NCI-H2107 (cell line): ENCODE measurements around the gene NPAS3.

Experiments
- DNase-seq: peaks from one replicate; lab custom pipeline; 2025; lab: John Stamatoyannopoulos, UW

Gene NPAS3

DNA sequence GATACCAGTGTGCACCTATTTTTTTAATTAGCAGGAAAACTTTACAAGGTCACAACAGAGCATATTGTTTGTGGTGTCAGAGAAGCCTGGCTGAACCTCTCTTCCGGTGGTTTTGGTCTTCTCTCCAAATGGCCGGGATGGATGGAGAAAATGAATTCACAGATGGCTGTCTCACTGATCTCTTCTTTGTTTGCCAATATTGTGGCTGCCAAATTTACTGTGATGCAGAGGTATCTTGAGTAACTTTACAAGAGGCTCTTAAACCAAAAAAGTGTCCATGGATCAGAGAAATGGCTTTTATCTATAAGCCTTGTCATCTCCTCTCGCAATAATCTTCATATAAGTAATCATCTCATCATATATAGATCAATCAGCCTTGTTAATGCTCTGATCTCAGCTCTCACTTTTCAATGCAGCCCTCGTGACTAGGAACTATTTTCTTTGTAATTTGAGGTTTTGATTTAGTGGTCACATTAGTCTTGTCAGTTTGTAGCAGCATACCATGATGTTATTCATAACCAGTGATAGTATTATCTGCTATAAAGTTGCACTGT is 704.1 kb downstream of the NPAS3 start:
- no peak for DNase-seq

DNA sequence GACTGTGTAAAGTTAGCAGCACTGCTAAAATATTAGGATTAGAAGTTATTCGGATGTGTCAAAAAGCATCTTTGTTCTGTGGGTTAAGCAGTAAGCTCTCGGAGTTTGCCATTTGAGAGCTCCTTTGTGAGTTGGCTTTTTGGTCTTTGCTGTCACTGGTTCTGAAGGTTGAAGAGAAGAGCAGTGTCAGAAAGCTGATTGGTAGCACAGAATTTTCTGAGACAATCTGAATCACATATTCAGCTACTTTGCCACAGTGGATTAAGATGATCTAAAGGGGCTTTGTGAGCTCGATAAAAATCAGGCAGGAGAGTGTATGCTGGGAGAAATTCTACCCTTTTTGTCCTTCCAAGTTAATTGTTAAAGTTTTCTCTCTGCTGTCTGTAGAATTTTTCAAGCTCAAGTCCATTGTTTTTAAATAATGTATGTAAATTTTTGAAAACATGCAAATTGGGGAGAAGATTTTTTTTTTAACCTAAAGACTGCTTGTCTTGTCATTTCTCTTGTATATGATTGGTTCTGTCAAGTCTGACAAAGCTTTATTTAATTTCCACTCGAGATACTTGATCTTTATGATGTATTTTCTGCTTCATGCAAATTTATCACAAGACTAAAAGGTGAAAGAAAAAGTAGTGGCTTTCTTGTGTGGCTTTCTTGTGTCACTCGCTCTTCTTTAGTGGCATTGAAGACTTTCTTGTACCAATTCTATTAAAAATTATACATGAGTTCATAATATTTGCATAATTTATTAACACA is 704.9 kb downstream of the NPAS3 start:
- no peak for DNase-seq

DNA sequence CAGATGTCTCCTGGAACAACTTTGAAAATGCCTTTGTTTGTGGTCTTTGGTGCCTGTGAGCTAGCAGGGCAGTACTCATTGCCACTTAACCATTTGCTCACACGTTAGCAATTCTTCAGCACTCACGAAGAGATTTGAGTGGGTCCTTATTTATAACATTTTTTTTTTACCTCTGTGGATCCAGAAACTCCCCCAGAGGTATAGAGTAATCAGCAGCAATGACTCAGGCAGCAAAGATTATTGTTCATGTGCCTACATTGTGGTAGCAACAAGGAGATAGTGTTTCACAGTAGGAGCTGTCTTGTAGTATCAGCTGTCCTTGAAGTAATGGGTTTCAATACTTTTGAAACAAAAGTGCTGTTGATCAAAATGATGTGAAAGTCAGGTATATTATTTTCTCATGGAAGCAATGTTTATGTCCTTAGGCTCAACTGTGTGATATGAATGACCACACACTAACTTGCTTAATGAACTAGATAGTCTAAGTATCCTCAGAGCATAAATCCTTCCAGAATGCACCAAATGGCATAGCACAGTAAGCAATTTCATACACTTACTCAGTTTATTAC is 708.1 kb downstream of the NPAS3 start:
- no peak for DNase-seq

DNA sequence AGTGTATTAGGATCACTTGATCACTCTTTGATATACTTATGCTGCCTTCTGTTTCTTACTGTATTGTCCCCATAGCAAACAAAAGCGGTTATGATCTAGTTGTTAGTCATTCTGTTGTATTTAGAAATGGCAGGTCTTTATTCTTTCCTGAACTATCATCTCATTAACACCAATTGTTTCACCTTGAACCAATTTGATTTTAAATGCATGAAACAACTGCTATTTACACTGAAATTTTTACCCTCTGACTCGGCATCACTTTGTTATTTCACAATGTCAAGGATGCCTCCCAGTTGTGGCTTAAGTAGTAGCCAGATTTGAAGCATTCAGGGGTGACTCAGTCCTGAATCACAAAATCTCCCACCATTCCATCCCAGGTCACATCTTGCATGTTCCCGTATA is 708.7 kb downstream of the NPAS3 start:
- no peak for DNase-seq

- DNase-seq: no peak
These were observed 711.8 kb downstream of the NPAS3 start for GRCh38 chr14:33650430-33650829.

DNA sequence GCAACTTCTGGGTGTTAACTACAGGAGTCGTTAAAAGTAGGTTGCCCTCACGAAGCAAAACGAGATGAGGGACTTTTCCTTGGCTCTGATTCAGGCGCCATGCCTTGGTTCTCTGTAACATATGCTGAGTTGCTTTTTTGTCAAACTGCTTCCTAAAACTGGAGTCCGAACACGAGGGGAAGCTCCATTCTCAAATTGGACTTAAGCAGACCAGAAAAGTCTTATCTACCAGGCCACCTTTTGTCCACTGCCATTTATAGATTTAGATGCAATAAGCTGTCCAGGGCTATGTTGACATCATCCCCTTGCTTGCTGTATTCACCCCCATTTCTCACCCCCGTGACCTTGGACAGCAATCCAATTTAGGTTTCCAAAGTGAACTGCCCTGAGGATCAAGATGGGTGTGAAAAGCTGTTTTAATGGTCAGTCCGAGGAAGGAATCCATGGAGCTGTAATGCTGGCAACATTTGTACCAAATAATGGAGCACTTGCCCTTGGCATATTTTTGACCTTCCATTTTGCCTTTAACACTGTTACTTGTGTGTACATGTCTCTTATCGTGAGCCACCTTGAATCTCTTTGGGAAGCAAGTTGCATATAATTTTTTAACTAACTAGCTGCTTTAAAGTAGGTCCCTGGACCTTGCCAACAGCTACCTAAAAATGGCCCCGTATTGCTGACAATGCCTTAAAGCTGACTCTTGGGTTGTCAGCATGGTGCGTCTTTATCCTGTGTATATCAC is 714.1 kb downstream of the NPAS3 start:
- no peak for DNase-seq

DNA sequence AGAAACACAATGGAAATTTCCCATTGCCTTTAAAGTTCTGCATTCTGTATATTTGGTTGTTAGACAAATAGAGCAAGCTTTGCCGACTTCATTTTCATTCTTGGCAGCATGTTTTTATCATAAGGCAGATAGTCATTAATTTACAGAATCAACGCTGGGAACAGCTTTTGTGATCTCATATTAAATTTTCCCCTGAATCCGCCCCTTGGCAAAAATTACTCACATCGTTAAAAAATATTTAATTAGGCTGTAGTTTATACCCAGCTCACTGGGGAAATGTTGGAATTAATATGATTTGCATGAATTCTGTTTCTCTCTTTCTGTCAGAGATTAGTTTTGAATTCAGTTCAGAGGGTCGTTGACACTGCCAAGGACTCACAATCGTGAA is 714.6 kb downstream of the NPAS3 start:
- no peak for DNase-seq

GRCh38 chr14:33655421-33655820 is 716.7 kb downstream of the NPAS3 start:
- DNase-seq: no peak

GRCh38 chr14:33657476-33657875 is 718.8 kb downstream of the NPAS3 start:
- no peak for DNase-seq

DNA sequence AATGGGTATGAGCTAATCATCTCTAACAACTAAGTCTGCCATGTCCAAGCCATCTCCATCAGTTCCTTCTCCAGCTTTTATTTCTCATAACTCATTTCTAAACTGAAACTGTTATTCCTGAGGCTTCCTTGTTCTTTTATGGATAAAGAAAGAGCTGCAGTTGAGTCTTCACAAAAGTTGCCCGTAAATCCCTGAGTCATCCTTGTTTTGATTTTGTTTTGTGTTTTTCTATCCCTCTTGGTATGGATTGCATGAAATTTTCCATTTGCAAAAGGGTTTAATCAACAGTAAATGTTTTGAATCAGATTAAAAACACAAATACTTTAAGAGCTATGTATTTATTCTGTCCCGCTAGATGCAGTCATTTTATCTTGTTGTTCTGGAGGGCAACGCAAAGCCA is 721.6 kb downstream of the NPAS3 start:
- no peak for DNase-seq

DNA sequence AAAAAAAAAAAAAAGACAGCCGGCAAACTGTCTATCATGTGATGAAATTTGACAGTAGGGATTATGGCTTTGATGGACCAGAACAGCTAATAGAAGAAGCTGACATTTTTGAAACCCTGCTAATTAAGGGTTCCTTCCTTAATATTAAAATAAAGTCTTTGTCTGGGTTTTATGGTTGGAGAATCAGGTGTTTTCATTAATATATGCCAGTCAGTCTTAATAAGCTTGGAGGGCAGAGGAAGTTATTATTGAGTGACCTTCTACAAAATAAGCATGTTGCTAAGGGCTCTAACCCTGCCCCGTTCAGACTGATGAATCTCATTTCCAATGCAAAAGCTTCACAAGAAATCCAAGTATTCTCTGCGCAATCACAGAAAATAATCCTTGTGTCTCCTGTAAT is 722.4 kb downstream of the NPAS3 start:
- DNase-seq: no peak

GRCh38 chr14:33668066-33668465 is 729.4 kb downstream of the NPAS3 start:
- DNase-seq: no peak

GRCh38 chr14:33669111-33669510 is 730.4 kb downstream of the NPAS3 start:
- DNase-seq: no peak

- DNase-seq: no peak
These were observed 731.6 kb downstream of the NPAS3 start for GRCh38 chr14:33670235-33670634.

GRCh38 chr14:33671556-33671955 is 732.9 kb downstream of the NPAS3 start:
- no peak for DNase-seq

GRCh38 chr14:33674927-33675326 is 736.2 kb downstream of the NPAS3 start:
- no peak for DNase-seq

- no peak for DNase-seq
These were observed 736.9 kb downstream of the NPAS3 start for GRCh38 chr14:33675415-33676130.

DNA sequence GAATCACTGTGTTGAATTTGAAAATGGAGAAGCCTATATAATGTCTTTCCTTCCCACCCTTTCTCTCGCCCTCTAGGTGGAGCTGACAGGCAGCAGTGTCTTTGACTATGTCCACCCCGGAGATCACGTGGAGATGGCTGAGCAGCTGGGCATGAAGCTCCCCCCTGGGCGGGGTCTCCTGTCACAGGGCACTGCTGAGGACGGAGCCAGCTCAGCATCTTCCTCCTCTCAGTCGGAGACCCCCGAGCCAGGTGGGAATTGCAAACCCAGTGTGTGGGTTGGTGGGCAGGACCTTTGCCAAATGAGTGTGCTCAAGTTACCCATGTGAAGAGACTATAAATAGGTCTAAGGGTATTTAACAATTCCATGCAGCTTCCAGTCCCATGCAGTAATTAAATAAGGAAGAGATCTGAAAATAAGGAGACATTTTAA is 737.5 kb downstream of the NPAS3 start:
- DNase-seq: peak; percentile 62

GRCh38 chr14:33676891-33677290 is 738.2 kb downstream of the NPAS3 start:
- no peak for DNase-seq

- no peak for DNase-seq
These were observed 739.3 kb downstream of the NPAS3 start for GRCh38 chr14:33678005-33678404.

DNA sequence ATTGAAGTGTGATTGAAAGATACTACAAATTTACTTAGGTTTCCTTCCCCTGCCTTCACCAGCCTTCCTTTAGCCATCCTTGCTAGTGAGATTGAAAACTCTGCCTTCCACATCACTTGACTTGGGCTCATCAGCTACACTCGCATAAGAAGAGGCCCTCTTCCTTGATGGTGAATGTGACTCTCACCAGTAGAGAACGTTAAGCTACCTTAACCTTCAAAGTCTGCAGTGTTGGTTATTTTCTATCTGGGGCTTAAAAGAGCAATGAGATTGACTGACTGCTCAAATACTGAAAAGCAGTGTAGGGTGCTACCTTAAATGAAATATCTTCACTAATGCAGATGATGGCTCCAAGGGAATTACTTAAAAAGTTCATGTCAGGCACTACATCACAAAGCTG is 740.3 kb downstream of the NPAS3 start:
- DNase-seq: no peak
